GM23338 (cell line): ENCODE data around the gene GPAM. TPM values are rescaled to one million over a fixed set of nuclear protein-coding genes. Genes with fewer than 3 reads are reported as not detected.

Experiments used
- ATAC-seq: fragments of 200-7000 bp; cut with Tn5 transposase; 3 replicates; pipeline ENCODE4 v1.9.1; 2020
- DNase-seq: peaks from one replicate; pipeline ENCODE4 v3.0.0-alpha.2; 2015; ENCODE audit warnings: low spot score
- H2AFZ ChIP-seq: fragments of 200-600 bp; sonication (generic); 2 replicates; pipeline ENCODE4 v1.8.0; 2016; ENCODE audit warnings: antibody characterized with exemption, mild to moderate bottlenecking, moderate library complexity
- H3F3A ChIP-seq: fragments of 200-600 bp; sonication (generic); replicated peaks from 2 replicates; pipeline ENCODE4 v1.8.0; 2017; ENCODE audit warnings: antibody characterized with exemption, mixed run types, low read depth
- H3K27ac ChIP-seq: fragments of 200-600 bp; sonication (generic); 2 replicates; pipeline ENCODE4 v1.6.1; 2016; ENCODE audit warnings: low read depth
- H3K27me3 ChIP-seq: fragments of 200-600 bp; sonication (generic); 2 replicates; pipeline ENCODE4 v1.8.0; 2016; ENCODE audit warnings: mild to moderate bottlenecking, mixed run types, moderate library complexity; ENCODE audit not compliant: insufficient read depth
- H3K36me3 ChIP-seq: fragments of 200-600 bp; sonication (generic); 2 replicates; pipeline ENCODE4 v1.8.0; 2016; ENCODE audit warnings: mild to moderate bottlenecking; ENCODE audit not compliant: insufficient read depth
- H3K4me1 ChIP-seq: fragments of 200-600 bp; sonication (generic); 2 replicates; pipeline ENCODE4 v1.8.0; 2016; ENCODE audit warnings: mild to moderate bottlenecking, moderate library complexity; ENCODE audit not compliant: insufficient read depth
- H3K4me2 ChIP-seq: fragments of 200-600 bp; sonication (generic); 2 replicates; pipeline ENCODE4 v1.7.1; 2017; ENCODE audit warnings: mixed run types
- H3K4me3 ChIP-seq: fragments of 200-600 bp; sonication (generic); 2 replicates; pipeline ENCODE4 v1.6.1; 2016; ENCODE audit warnings: mixed run types
- H3K79me2 ChIP-seq: fragments of 200-600 bp; sonication (generic); replicated peaks from 2 replicates; pipeline ENCODE4 v1.8.0; 2017; ENCODE audit warnings: mild to moderate bottlenecking; ENCODE audit not compliant: insufficient read depth
- H3K9me2 ChIP-seq: fragments of 200-600 bp; sonication (generic); 2 replicates; pipeline ENCODE4 v1.8.0; 2017; ENCODE audit not compliant: insufficient read depth
- H4K20me1 ChIP-seq: fragments of 200-600 bp; sonication (generic); replicated peaks from 2 replicates; pipeline ENCODE4 v1.8.0; 2017; ENCODE audit warnings: mild to moderate bottlenecking; ENCODE audit not compliant: insufficient read depth
- H3K27ac Mint-ChIP-seq: 2 replicates; pipeline ENCODE4 v1.8.0; 2020; ENCODE audit warnings: inconsistent platforms, mild to moderate bottlenecking, moderate library complexity, mixed read lengths
- H3K27me3 Mint-ChIP-seq: 3 replicates; pipeline ENCODE4 v1.8.0; 2022; ENCODE audit warnings: low read depth, mild to moderate bottlenecking, moderate library complexity, mixed read lengths, inconsistent platforms; ENCODE audit not compliant: insufficient read depth, poor library complexity
- H3K36me3 Mint-ChIP-seq: 3 replicates; pipeline ENCODE4 v1.8.0; 2021; ENCODE audit warnings: low read depth, mild to moderate bottlenecking, inconsistent platforms, moderate library complexity, mixed read lengths
- H3K4me1 Mint-ChIP-seq: 3 replicates; pipeline ENCODE4 v1.8.0; 2020; ENCODE audit warnings: mild to moderate bottlenecking, inconsistent platforms, mixed read lengths
- H3K4me3 Mint-ChIP-seq: 3 replicates; pipeline ENCODE4 v1.8.0; 2021; ENCODE audit warnings: moderate library complexity, mild to moderate bottlenecking, inconsistent platforms, mixed read lengths
- H3K9me3 Mint-ChIP-seq: 3 replicates; pipeline ENCODE4 v1.8.0; 2020; ENCODE audit warnings: moderate library complexity, mild to moderate bottlenecking, inconsistent platforms, mixed read lengths
- CREB1 ChIP-seq: fragments of 250-450 bp; sonication (Bioruptor Pico); IDR thresholded peaks from 2 replicates; pipeline ENCODE4 v1.5.0; 2020; ENCODE audit warnings: low read depth, mild to moderate bottlenecking, moderate library complexity
- EZH2 ChIP-seq: fragments of 200-600 bp; sonication (generic); IDR thresholded peaks from one replicate; pipeline ENCODE4 v1.8.0; 2017; ENCODE audit warnings: antibody characterized with exemption, mild to moderate bottlenecking, low read depth; ENCODE audit not compliant: unreplicated experiment
- EZH2phosphoT487 ChIP-seq: fragments of 200-600 bp; sonication (generic); IDR thresholded peaks from one replicate; pipeline ENCODE4 v1.8.1; 2018; ENCODE audit warnings: antibody characterized with exemption; ENCODE audit not compliant: unreplicated experiment
- JUNB ChIP-seq: IDR thresholded peaks from one replicate; pipeline ENCODE4 v1.6.1; 2016; ENCODE audit warnings: antibody characterized with exemption; ENCODE audit not compliant: unreplicated experiment
- NANOG ChIP-seq: IDR thresholded peaks from 2 replicates; pipeline ENCODE4 v1.6.1; 2016; ENCODE audit warnings: antibody characterized with exemption, borderline replicate concordance
- POLR2AphosphoS5 ChIP-seq: IDR thresholded peaks from 2 replicates; pipeline ENCODE4 v1.6.1; 2016; ENCODE audit warnings: antibody characterized with exemption, low read depth
- STAT1 ChIP-seq: IDR thresholded peaks from one replicate; pipeline ENCODE4 v1.6.1; 2016; ENCODE audit warnings: antibody characterized with exemption; ENCODE audit not compliant: unreplicated experiment
- ZNF114 ChIP-seq: fragments of 250-450 bp; sonication (Bioruptor Pico); IDR thresholded peaks from 2 replicates; pipeline ENCODE4 v1.5.0; 2020; ENCODE audit warnings: mild to moderate bottlenecking, moderate library complexity
- ZNF331 ChIP-seq: fragments of 250-450 bp; sonication (Bioruptor Pico); IDR thresholded peaks from 2 replicates; pipeline ENCODE4 v1.5.0; 2020; ENCODE audit warnings: low read depth, mild to moderate bottlenecking, moderate library complexity
- polyA plus RNA-seq: library from polyadenylated mRNA; unstranded; fragments of >200 nt; fragmentation: Nextera tagmentation; extraction: Ambion mirVana; gene quantifications from 2 replicates; pipeline ENCODE4 v1.2.1, GENCODE V29; 2016
- total RNA-seq: library from RNA; depleted of rRNA; stranded (reverse); fragments of >200 nt; shearing (Covaris generic); gene quantifications from 2 replicates; pipeline ENCODE4 v1.2.3, GENCODE V29; 2014
- TF ChIP-seq, protein P1 (sequence below), 2 experiments: fragments of 200-600 bp in 1 of 2; sonication (generic) in 1 of 2; conservative IDR thresholded peaks; 2 replicates each; pipeline versions ENCODE4 v1.5.1 to v1.6.1; 2016 to 2017; ENCODE audit warnings: antibody characterized with exemption in 2 of 2, low read depth in 2 of 2, mild to moderate bottlenecking in 2 of 2, moderate library complexity in 1 of 2
- TF ChIP-seq, protein P2 (sequence below): fragments of 250-450 bp; sonication (Bioruptor Pico); IDR thresholded peaks from 2 replicates; pipeline ENCODE4 v1.5.0; 2020; ENCODE audit warnings: mild to moderate bottlenecking, moderate library complexity
- TF ChIP-seq, protein P3 (sequence below): IDR thresholded peaks from 2 replicates; pipeline ENCODE4 v1.6.1; 2016; ENCODE audit warnings: antibody characterized with exemption
- TF ChIP-seq, protein P4 (sequence below): IDR thresholded peaks from one replicate; pipeline ENCODE4 v1.6.1; 2018; ENCODE audit warnings: antibody characterized with exemption; ENCODE audit not compliant: unreplicated experiment

The GPAM gene
- total and polyA plus RNA-seq, 2 experiments from 2014 or later, result 5.5 to 16.6 TPM

DNA sequence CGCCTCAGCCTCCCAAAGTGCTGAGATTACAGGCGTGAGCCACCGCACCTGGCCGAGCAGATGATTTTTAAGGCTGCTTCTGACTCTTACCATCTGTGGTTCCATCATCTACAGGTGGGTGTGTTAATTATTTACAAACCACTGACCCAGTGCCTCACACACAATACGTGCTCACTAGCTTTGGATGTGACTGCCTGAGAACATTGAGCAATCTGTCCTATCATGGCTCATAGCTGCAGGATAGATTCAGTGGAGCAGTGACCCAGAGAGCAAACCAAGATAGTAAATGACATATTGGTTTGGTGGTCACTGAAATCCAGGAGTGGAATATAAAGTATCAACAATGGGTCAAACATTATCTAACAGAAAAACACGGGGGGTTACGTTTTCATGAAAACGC lies 24.1 kb downstream of the GPAM start:
- H3K36me3 Mint-ChIP-seq, result peaks cover 80% of the 10 kb centered on the region
- TF ChIP-seq, protein P1, sequence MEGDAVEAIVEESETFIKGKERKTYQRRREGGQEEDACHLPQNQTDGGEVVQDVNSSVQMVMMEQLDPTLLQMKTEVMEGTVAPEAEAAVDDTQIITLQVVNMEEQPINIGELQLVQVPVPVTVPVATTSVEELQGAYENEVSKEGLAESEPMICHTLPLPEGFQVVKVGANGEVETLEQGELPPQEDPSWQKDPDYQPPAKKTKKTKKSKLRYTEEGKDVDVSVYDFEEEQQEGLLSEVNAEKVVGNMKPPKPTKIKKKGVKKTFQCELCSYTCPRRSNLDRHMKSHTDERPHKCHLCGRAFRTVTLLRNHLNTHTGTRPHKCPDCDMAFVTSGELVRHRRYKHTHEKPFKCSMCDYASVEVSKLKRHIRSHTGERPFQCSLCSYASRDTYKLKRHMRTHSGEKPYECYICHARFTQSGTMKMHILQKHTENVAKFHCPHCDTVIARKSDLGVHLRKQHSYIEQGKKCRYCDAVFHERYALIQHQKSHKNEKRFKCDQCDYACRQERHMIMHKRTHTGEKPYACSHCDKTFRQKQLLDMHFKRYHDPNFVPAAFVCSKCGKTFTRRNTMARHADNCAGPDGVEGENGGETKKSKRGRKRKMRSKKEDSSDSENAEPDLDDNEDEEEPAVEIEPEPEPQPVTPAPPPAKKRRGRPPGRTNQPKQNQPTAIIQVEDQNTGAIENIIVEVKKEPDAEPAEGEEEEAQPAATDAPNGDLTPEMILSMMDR (conservative IDR thresholded peaks at IDR 0.05; ENCODE audit: low read depth in 2 of 2), result no peak
- TF ChIP-seq EZH2phosphoT487 (no peak), JUNB (no peak), EZH2 (no peak), POLR2AphosphoS5 (no peak), ZNF331 (CRISPR knock-in tag) (no peak), STAT1 (no peak), ZNF114 (no peak), CREB1 (CRISPR knock-in tag) (no peak), NANOG (no peak)
- TF ChIP-seq, protein P2, sequence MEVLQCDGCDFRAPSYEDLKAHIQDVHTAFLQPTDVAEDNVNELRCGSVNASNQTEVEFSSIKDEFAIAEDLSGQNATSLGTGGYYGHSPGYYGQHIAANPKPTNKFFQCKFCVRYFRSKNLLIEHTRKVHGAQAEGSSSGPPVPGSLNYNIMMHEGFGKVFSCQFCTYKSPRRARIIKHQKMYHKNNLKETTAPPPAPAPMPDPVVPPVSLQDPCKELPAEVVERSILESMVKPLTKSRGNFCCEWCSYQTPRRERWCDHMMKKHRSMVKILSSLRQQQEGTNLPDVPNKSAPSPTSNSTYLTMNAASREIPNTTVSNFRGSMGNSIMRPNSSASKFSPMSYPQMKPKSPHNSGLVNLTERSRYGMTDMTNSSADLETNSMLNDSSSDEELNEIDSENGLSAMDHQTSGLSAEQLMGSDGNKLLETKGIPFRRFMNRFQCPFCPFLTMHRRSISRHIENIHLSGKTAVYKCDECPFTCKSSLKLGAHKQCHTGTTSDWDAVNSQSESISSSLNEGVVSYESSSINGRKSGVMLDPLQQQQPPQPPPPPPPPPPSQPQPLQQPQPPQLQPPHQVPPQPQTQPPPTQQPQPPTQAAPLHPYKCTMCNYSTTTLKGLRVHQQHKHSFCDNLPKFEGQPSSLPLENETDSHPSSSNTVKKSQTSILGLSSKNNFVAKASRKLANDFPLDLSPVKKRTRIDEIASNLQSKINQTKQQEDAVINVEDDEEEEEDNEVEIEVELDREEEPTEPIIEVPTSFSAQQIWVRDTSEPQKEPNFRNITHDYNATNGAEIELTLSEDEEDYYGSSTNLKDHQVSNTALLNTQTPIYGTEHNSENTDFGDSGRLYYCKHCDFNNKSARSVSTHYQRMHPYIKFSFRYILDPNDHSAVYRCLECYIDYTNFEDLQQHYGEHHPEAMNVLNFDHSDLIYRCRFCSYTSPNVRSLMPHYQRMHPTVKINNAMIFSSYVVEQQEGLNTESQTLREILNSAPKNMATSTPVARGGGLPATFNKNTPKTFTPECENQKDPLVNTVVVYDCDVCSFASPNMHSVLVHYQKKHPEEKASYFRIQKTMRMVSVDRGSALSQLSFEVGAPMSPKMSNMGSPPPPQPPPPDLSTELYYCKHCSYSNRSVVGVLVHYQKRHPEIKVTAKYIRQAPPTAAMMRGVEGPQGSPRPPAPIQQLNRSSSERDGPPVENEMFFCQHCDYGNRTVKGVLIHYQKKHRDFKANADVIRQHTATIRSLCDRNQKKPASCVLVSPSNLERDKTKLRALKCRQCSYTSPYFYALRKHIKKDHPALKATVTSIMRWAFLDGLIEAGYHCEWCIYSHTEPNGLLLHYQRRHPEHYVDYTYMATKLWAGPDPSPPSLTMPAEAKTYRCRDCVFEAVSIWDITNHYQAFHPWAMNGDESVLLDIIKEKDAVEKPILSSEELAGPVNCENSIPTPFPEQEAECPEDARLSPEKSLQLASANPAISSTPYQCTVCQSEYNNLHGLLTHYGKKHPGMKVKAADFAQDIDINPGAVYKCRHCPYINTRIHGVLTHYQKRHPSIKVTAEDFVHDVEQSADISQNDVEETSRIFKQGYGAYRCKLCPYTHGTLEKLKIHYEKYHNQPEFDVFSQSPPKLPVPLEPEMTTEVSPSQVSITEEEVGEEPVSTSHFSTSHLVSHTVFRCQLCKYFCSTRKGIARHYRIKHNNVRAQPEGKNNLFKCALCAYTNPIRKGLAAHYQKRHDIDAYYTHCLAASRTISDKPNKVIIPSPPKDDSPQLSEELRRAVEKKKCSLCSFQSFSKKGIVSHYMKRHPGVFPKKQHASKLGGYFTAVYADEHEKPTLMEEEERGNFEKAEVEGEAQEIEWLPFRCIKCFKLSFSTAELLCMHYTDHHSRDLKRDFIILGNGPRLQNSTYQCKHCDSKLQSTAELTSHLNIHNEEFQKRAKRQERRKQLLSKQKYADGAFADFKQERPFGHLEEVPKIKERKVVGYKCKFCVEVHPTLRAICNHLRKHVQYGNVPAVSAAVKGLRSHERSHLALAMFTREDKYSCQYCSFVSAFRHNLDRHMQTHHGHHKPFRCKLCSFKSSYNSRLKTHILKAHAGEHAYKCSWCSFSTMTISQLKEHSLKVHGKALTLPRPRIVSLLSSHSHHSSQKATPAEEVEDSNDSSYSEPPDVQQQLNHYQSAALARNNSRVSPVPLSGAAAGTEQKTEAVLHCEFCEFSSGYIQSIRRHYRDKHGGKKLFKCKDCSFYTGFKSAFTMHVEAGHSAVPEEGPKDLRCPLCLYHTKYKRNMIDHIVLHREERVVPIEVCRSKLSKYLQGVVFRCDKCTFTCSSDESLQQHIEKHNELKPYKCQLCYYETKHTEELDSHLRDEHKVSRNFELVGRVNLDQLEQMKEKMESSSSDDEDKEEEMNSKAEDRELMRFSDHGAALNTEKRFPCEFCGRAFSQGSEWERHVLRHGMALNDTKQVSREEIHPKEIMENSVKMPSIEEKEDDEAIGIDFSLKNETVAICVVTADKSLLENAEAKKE (CRISPR knock-in tag), result no peak
- TF ChIP-seq, protein P3, sequence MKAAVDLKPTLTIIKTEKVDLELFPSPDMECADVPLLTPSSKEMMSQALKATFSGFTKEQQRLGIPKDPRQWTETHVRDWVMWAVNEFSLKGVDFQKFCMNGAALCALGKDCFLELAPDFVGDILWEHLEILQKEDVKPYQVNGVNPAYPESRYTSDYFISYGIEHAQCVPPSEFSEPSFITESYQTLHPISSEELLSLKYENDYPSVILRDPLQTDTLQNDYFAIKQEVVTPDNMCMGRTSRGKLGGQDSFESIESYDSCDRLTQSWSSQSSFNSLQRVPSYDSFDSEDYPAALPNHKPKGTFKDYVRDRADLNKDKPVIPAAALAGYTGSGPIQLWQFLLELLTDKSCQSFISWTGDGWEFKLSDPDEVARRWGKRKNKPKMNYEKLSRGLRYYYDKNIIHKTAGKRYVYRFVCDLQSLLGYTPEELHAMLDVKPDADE, result no peak
- TF ChIP-seq, protein P4, sequence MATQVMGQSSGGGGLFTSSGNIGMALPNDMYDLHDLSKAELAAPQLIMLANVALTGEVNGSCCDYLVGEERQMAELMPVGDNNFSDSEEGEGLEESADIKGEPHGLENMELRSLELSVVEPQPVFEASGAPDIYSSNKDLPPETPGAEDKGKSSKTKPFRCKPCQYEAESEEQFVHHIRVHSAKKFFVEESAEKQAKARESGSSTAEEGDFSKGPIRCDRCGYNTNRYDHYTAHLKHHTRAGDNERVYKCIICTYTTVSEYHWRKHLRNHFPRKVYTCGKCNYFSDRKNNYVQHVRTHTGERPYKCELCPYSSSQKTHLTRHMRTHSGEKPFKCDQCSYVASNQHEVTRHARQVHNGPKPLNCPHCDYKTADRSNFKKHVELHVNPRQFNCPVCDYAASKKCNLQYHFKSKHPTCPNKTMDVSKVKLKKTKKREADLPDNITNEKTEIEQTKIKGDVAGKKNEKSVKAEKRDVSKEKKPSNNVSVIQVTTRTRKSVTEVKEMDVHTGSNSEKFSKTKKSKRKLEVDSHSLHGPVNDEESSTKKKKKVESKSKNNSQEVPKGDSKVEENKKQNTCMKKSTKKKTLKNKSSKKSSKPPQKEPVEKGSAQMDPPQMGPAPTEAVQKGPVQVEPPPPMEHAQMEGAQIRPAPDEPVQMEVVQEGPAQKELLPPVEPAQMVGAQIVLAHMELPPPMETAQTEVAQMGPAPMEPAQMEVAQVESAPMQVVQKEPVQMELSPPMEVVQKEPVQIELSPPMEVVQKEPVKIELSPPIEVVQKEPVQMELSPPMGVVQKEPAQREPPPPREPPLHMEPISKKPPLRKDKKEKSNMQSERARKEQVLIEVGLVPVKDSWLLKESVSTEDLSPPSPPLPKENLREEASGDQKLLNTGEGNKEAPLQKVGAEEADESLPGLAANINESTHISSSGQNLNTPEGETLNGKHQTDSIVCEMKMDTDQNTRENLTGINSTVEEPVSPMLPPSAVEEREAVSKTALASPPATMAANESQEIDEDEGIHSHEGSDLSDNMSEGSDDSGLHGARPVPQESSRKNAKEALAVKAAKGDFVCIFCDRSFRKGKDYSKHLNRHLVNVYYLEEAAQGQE, result no peak
- H3K27ac Mint-ChIP-seq, result no peak overlapping the region
- no peak for DNase-seq
- H3F3A ChIP-seq, result no peaks in the 10 kb centered on the region
- no peak for ATAC-seq
- H3K4me1 Mint-ChIP-seq, result no peaks in the 10 kb centered on the region
- H3K9me3 Mint-ChIP-seq, result no peaks in the 10 kb centered on the region; the same call in 2 of the 3 replicates
- H3K4me1 ChIP-seq, result no peaks in the 10 kb centered on the region
- no peak overlapping the region for H3K4me3 Mint-ChIP-seq
- no peak overlapping the region for H3K27ac ChIP-seq
- H3K36me3 ChIP-seq, result peaks cover 58% of the 10 kb centered on the region; the same call in 1 of the 2 replicates
- no peak overlapping the region for H3K4me2 ChIP-seq
- peaks cover 7% of the 10 kb centered on the region for H4K20me1 ChIP-seq
- H2AFZ ChIP-seq, result no peak overlapping the region
- no peaks in the 10 kb centered on the region for H3K9me2 ChIP-seq
- peaks cover 2% of the 10 kb centered on the region for H3K27me3 Mint-ChIP-seq
- no peaks in the 10 kb centered on the region for H3K27me3 ChIP-seq
- H3K4me3 ChIP-seq, result no peak overlapping the region
- H3K79me2 ChIP-seq, result no peaks in the 10 kb centered on the region; the same call in 1 of the 2 replicates
